DOHH2 (cell line): Measurements from ENCODE around the gene STRIT1.

ENCODE experiments used
- CTCF ChIP-seq: fragments of 200-600 bp; sonication (generic); IDR thresholded peaks from one replicate; pipeline ENCODE4 v1.5.1; 2014; ENCODE audit warnings: antibody characterized with exemption, mild to moderate bottlenecking, low read depth, low read length; ENCODE audit not compliant: poor library complexity, severe bottlenecking
- EZH2phosphoT487 ChIP-seq: fragments of 200-600 bp; sonication (generic); IDR thresholded peaks from 2 replicates; pipeline ENCODE4 v1.6.1; 2017; ENCODE audit warnings: borderline replicate concordance, mild to moderate bottlenecking, antibody characterized with exemption, low read length, moderate library complexity, mixed read lengths

GRCh38 chr3:155313916-155314315, 20.4 kb upstream of the STRIT1 start:
- TF ChIP-seq CTCF (no peak), EZH2phosphoT487 (no peak)
